ENCODE results near the gene GIMAP8. TPM values are rescaled to one million over a fixed set of nuclear protein-coding genes. Genes with fewer than 3 reads are reported as not detected.

Gene GIMAP8
- total and polyA plus RNA-seq, 7 experiments from 2014 or later = 13.8 to 69.7 (median 52.5) TPM

DNA sequence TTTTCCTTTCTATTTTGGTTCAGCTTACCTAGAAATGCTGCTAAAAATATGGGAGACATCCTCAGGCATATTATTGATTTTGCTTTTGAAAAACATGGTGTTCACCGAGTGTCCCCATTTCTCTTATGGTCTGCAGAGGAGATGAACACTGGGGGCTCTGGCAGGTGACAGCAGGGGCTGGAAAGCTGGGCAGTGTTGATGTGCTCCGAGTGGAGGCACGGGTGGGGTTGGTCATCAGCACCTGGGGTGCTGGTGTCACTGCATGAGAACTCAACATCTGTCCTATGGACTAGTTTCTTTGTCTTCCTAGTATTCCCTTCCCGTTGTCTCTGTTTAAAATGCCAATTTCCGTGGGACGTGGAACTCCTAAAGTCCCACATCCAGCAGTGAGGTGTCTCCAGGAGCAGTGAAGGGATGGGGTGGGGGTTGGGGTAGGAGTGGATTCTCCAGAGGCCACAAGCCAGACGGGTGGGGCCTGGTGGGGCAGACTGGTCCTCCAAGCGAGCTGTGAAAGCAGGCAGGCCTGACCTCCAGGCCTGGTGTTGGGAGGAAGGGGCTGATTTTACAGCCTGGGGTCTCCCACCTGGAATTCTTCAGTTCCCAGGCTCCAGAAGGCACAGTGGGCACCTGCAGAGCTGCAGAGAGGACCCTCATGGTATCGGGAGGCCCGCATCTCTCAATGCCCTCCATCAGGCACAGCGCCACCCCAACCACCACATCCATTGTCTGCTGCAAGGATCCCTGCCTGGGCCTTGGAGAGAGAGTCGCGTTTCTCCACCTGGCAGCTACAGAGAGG, 46.9 kb upstream of the GIMAP8 start:
- Histone ChIP-seq H3K9me3 (ENCODE audit: control insufficient read depth in 2 of 3, low read length in 3 of 3) (no peaks in the 10 kb centered on the region), H3K27me3 (ENCODE audit: control insufficient read depth in 2 of 2, insufficient read depth in 2 of 2, low read length in 2 of 2) (no peaks in the 10 kb centered on the region), H3K27ac (ENCODE audit: low read depth, low read length) (peak overlapping the region; percentile 91), H3K4me1 (ENCODE audit: control insufficient read depth in 2 of 2, insufficient read depth in 2 of 2, low read length in 2 of 2) (peaks cover 14 to 21% of the 10 kb centered on the region in 2 donors), H3K36me3 (ENCODE audit: control insufficient read depth in 2 of 3, insufficient read depth in 3 of 3, low read length in 3 of 3) (peaks cover 0 to 7% (median 0%) of the 10 kb centered on the region in 3 experiments), H3K4me3 (ENCODE audit: low read length) (peak overlapping the region; percentile 83)
- peak overlapping the region; percentile 91 to 100 (median 96) for H3K4me3 Mint-ChIP-seq
- no peaks in the 10 kb centered on the region for H3K9me3 Mint-ChIP-seq
- H3K4me1 Mint-ChIP-seq = peaks cover 24 to 38% (median 33%) of the 10 kb centered on the region in 7 donors
- intact Hi-C loops (cut with micrococcal nuclease) = loop anchor here in 1 of 2 donors (1.0 to 10.0 kb wide), 2 partner anchors 80 to 821 kb away; partner anchors contain the start of genes ABCF2, ACTR3C and LRRC61
- ChIA-PET CTCF (interaction anchor here (0.5 to 1.5 kb wide), 3 partner anchors 16 to 34 kb away, joined by 3 to 7 read pairs (median 3); no protein-coding TSS in a partner anchor), POLR2A (interaction anchor here (0.5 to 5.0 kb wide), 12 partner anchors 11 to 725 kb away, joined by 3 to 62 read pairs (median 3); partner anchors contain the start of genes GIMAP8, REPIN1 and ZNF775)
- H3K36me3 Mint-ChIP-seq = peaks cover 0 to 5% (median 3%) of the 10 kb centered on the region in 5 donors
- DNase-seq (no peak), ATAC-seq (no peak)
- H3K27me3 Mint-ChIP-seq = no peaks in the 10 kb centered on the region
- H3K27ac Mint-ChIP-seq = peak overlapping the region; percentile 84 to 98 (median 95)

DNA sequence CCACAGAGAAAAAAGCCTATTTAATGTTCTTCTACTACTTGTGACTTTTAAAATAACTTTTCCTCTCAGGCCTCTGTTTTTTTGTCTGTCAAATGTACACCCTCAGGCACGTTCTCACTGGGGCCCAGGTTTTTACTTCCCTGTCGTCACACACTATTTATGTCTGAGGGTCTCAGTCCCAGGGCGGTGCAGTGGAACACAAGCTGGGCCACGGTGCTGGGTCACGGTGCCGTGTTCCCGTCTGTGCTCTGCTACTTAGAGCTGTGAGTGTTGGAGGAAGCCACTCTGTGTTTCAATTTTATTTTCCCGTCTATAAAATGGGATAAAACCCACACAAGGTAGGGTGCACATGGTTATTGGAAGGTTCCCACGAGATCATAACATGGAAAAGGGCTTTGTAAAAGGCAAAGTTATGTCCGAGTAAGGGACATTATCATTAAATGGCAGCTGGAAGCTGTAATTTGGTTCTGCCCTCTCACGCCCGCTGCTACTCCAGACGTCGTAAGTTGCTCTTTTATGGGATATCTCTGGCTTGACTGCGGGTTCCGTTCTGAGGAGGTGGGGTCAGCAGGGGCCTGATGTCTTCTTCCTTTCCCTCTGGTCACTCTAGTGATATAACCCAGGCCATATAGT, 46.1 kb upstream of the GIMAP8 start:
- Mint-ChIP-seq H3K4me3 (peak overlapping the region; percentile 91 to 100 (median 96)), H3K27ac (peak overlapping the region; percentile 84 to 98 (median 95)), H3K36me3 (peaks cover 0 to 9% (median 3%) of the 10 kb centered on the region in 5 donors), H3K27me3 (no peaks in the 10 kb centered on the region), H3K4me1 (peaks cover 30 to 42% (median 37%) of the 10 kb centered on the region in 7 donors), H3K9me3 (no peaks in the 10 kb centered on the region)
- H3K27me3 ChIP-seq (ENCODE audit: control insufficient read depth in 2 of 2, insufficient read depth in 2 of 2, low read length in 2 of 2) = no peaks in the 10 kb centered on the region
- ATAC-seq (no peak), DNase-seq (peak in 5 of 9 donors; percentile 9 to 23 (median 18))
- no peaks in the 10 kb centered on the region for H3K9me3 ChIP-seq (ENCODE audit: control insufficient read depth in 2 of 3, low read length in 3 of 3)
- peak overlapping the region; percentile 83 for H3K4me3 ChIP-seq (ENCODE audit: low read length)
- intact Hi-C loops (cut with micrococcal nuclease) = loop anchor here in 1 of 2 donors (1.0 to 10.0 kb wide), 2 partner anchors 81 to 821 kb away; partner anchors contain the start of genes ABCF2, ACTR3C and LRRC61
- H3K27ac ChIP-seq (ENCODE audit: low read depth, low read length) = peak overlapping the region; percentile 91
- peaks cover 0 to 11% (median 0%) of the 10 kb centered on the region in 3 experiments for H3K36me3 ChIP-seq (ENCODE audit: control insufficient read depth in 2 of 3, insufficient read depth in 3 of 3, low read length in 3 of 3)
- H3K4me1 ChIP-seq (ENCODE audit: control insufficient read depth in 2 of 2, insufficient read depth in 2 of 2, low read length in 2 of 2) = peaks cover 14 to 21% of the 10 kb centered on the region in 2 donors
- ChIA-PET POLR2A (interaction anchor here (0.5 to 5.0 kb wide), 13 partner anchors 11 to 725 kb away, joined by 3 to 62 read pairs (median 3); partner anchors contain the start of genes GIMAP8, REPIN1 and ZNF775), CTCF (interaction anchor here (1.0 to 1.5 kb wide), 2 partner anchors 17 to 34 kb away, joined by 3 to 7 read pairs; no protein-coding TSS in a partner anchor)

DNA sequence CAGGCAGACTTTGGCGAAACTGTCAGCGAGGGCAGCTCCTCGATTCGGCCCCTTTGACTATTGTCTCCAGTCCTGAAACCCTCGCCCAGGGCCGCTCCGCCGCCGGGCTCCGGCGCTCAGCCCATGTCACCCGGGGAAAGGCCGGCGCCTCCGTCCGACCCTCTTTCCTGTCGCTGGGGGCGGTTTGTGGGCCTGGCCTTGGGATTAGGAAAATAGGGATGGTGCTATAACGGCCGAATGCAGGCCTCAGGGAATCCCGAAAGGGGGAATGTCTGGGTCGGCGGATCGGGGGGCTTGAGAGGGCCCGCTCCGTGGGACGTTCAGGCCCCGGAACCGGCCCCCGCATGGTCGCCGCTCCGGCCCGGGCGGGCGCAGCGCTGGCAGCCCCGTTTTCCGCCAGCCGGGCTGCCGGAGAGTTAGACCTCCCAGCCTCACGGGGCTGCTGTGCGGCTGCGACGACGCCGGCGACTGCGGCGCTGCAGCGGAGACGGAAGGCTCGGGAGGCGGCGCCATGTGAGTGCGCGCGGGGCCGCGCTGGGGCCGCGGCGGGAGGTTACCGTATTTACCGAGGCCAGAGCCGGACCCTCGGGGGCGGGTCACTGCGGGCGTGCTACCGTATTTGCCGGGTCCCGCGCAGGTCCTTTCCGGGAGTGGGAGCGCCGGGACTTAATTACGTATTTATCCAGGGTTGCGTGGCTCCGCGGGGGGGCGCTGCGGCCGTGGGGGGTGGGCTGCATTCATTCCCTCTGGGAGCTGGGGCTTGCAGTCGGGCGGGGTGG, 45.4 kb upstream of the GIMAP8 start:
- H3K36me3 Mint-ChIP-seq = peaks cover 0 to 9% (median 3%) of the 10 kb centered on the region in 5 donors
- no peaks in the 10 kb centered on the region for H3K9me3 Mint-ChIP-seq
- ChIA-PET CTCF (interaction anchor here (1.0 to 2.9 kb wide), 8 partner anchors 13 to 49 kb away, joined by 3 to 17 read pairs (median 4); no protein-coding TSS in a partner anchor), POLR2A (interaction anchor here (0.6 to 5.0 kb wide), 18 partner anchors 9 to 350 kb away, joined by 3 to 62 read pairs (median 4); partner anchors contain the start of genes ACTR3C, GIMAP8, LRRC61 and REPIN1)
- peak overlapping the region; percentile 91 for H3K27ac ChIP-seq (ENCODE audit: low read depth, low read length)
- no peaks in the 10 kb centered on the region for H3K27me3 ChIP-seq (ENCODE audit: control insufficient read depth in 2 of 2, insufficient read depth in 2 of 2, low read length in 2 of 2)
- ATAC-seq (peak; percentile 87), DNase-seq (peak; percentile 65 to 81 (median 74))
- peaks cover 14 to 21% of the 10 kb centered on the region in 2 donors for H3K4me1 ChIP-seq (ENCODE audit: control insufficient read depth in 2 of 2, insufficient read depth in 2 of 2, low read length in 2 of 2)
- H3K27me3 Mint-ChIP-seq = no peaks in the 10 kb centered on the region
- H3K27ac Mint-ChIP-seq = peak overlapping the region; percentile 92 to 99 (median 96)
- H3K4me3 Mint-ChIP-seq = peak overlapping the region; percentile 91 to 100 (median 96)
- intact Hi-C loops (cut with micrococcal nuclease) = loop anchor here (1.0 to 10.0 kb wide), 8 partner anchors 16 to 827 kb away; partner anchors contain the start of genes ACTR3C (in 2 of the 2), LRRC61 (in 2 of the 2), ZNF775 (in 2 of the 2) and ABCF2 (in 1 of the 2)
- peak overlapping the region; percentile 83 for H3K4me3 ChIP-seq (ENCODE audit: low read length)
- peaks cover 30 to 42% (median 37%) of the 10 kb centered on the region in 7 donors for H3K4me1 Mint-ChIP-seq
- H3K36me3 ChIP-seq (ENCODE audit: control insufficient read depth in 2 of 3, insufficient read depth in 3 of 3, low read length in 3 of 3) = peaks cover 0 to 18% (median 0%) of the 10 kb centered on the region in 3 experiments
- H3K9me3 ChIP-seq (ENCODE audit: control insufficient read depth in 2 of 3, low read length in 3 of 3) = no peaks in the 10 kb centered on the region

DNA sequence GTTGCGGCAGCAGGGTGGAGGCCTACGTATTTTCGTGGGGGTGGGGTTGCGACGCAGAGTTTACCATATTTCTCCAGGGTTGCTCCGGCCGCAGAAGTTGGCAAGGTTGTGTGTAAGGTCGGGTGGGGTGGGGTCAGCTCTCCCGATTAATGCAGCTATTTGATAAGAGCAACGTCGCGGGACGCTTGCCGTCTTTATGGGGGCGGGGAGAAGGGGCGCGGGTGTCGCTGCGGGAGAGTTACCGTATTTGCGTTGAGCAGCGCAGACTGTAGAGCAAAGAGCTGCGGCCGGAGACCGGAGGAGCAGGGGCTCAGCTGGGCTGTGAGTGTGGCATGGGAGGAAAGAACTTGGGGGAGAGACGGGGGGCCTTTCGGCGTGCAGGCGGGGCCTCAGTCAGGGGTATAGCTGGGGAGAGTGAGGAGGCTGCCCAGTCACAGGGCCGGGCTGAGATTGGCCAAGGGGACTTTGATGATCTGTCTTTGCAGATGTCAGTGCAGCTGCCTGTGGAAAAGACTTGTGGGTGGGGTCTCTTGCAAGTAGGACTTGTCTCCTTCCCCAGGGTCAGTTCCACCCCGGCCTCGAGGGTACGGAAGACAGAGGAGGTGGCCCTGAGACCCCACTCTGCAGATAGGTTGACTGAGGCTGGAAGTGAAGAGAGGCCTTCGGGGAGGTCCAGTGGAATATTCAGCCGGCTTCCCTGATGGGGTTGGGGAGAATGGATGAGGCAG, 44.7 kb upstream of the GIMAP8 start:
- Mint-ChIP-seq H3K9me3 (no peaks in the 10 kb centered on the region), H3K4me3 (peak overlapping the region; percentile 91 to 100 (median 96)), H3K36me3 (peaks cover 0 to 11% (median 3%) of the 10 kb centered on the region in 5 donors), H3K27me3 (no peaks in the 10 kb centered on the region), H3K27ac (peak overlapping the region; percentile 88 to 99 (median 96)), H3K4me1 (peaks cover 30 to 42% (median 37%) of the 10 kb centered on the region in 7 donors)
- Histone ChIP-seq H3K27ac (ENCODE audit: low read depth, low read length) (peak overlapping the region; percentile 91), H3K36me3 (ENCODE audit: control insufficient read depth in 2 of 3, insufficient read depth in 3 of 3, low read length in 3 of 3) (peaks cover 0 to 25% (median 0%) of the 10 kb centered on the region in 3 experiments), H3K9me3 (ENCODE audit: control insufficient read depth in 2 of 3, low read length in 3 of 3) (no peaks in the 10 kb centered on the region), H3K4me1 (ENCODE audit: control insufficient read depth in 2 of 2, insufficient read depth in 2 of 2, low read length in 2 of 2) (peaks cover 14 to 21% of the 10 kb centered on the region in 2 donors), H3K27me3 (ENCODE audit: control insufficient read depth in 2 of 2, insufficient read depth in 2 of 2, low read length in 2 of 2) (no peaks in the 10 kb centered on the region), H3K4me3 (ENCODE audit: low read length) (peak overlapping the region; percentile 83)
- POLR2A ChIA-PET = interaction anchor here (0.6 to 5.0 kb wide), 18 partner anchors 8 to 350 kb away, joined by 3 to 62 read pairs (median 6); partner anchors contain the start of genes ACTR3C, LRRC61, REPIN1 and ZNF775
- ATAC-seq (peak; percentile 25), DNase-seq (peak in 7 of 9 donors; percentile 13 to 50 (median 25))
- CTCF ChIA-PET = interaction anchor here (1.0 to 2.9 kb wide), 10 partner anchors 12 to 613 kb away, joined by 3 to 17 read pairs (median 4); no protein-coding TSS in a partner anchor
- intact Hi-C loops (cut with micrococcal nuclease) = loop anchor here (1.0 to 10.0 kb wide), 9 partner anchors 16 to 827 kb away; partner anchors contain the start of genes ZNF775 (in 2 of the 2), ABCF2 (in 1 of the 2), ACTR3C (in 1 of the 2) and CHPF2 (in 1 of the 2)

DNA sequence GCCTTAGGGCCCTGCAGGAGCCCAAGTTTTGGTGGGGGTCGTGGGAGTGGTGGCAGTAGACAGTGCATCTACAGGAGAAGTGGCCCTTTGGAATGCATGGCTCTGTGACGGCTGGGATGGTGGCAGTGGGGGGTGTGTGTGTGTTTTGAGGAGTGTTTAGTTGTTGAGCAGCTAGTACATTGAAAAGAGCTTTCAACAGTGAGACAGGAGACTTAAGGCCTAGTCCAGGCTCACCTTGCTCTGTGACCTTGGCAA, 44.2 kb upstream of the GIMAP8 start:
- Histone ChIP-seq H3K27ac (ENCODE audit: low read depth, low read length) (peak overlapping the region; percentile 91), H3K27me3 (ENCODE audit: control insufficient read depth in 2 of 2, insufficient read depth in 2 of 2, low read length in 2 of 2) (no peaks in the 10 kb centered on the region), H3K9me3 (ENCODE audit: control insufficient read depth in 2 of 3, low read length in 3 of 3) (no peaks in the 10 kb centered on the region), H3K4me1 (ENCODE audit: control insufficient read depth in 2 of 2, insufficient read depth in 2 of 2, low read length in 2 of 2) (peaks cover 14 to 21% of the 10 kb centered on the region in 2 donors), H3K36me3 (ENCODE audit: control insufficient read depth in 2 of 3, insufficient read depth in 3 of 3, low read length in 3 of 3) (peaks cover 0 to 30% (median 3%) of the 10 kb centered on the region in 3 experiments), H3K4me3 (ENCODE audit: low read length) (peak overlapping the region; percentile 83)
- peak in 5 of 9 donors; percentile 15 to 32 (median 21) for DNase-seq
- no peaks in the 10 kb centered on the region for H3K9me3 Mint-ChIP-seq
- H3K4me3 Mint-ChIP-seq = peak overlapping the region; percentile 91 to 100 (median 96)
- peaks cover 0 to 11% (median 3%) of the 10 kb centered on the region in 5 donors for H3K36me3 Mint-ChIP-seq
- ATAC-seq = no peak
- peaks cover 30 to 42% (median 37%) of the 10 kb centered on the region in 7 donors for H3K4me1 Mint-ChIP-seq
- H3K27ac Mint-ChIP-seq = peak overlapping the region; percentile 88 to 99 (median 96)
- no peaks in the 10 kb centered on the region for H3K27me3 Mint-ChIP-seq
- CTCF ChIA-PET = interaction anchor here (0.8 to 2.9 kb wide), 13 partner anchors 12 to 612 kb away, joined by 3 to 17 read pairs (median 4); partner anchors contain the start of gene REPIN1
- POLR2A ChIA-PET = interaction anchor here (0.6 to 5.0 kb wide), 22 partner anchors 12 to 351 kb away, joined by 3 to 62 read pairs (median 5); partner anchors contain the start of genes ACTR3C, LRRC61 and REPIN1
- intact Hi-C loops (cut with micrococcal nuclease) = loop anchor here (2.0 to 10.0 kb wide), 3 partner anchors 43 to 826 kb away; partner anchors contain the start of genes ABCF2 (in 1 of the 2) and CHPF2 (in 1 of the 2)

Measured in naive thymus-derived CD4-positive, alpha-beta T cell (primary cell).